Measurements from ENCODE around the gene PRR27. TPM values are rescaled to one million over a fixed set of nuclear protein-coding genes. Genes with fewer than 3 reads are reported as not detected.

PRR27 gene
- total RNA-seq, 4 donors from 2014 or later = not detected

DNA sequence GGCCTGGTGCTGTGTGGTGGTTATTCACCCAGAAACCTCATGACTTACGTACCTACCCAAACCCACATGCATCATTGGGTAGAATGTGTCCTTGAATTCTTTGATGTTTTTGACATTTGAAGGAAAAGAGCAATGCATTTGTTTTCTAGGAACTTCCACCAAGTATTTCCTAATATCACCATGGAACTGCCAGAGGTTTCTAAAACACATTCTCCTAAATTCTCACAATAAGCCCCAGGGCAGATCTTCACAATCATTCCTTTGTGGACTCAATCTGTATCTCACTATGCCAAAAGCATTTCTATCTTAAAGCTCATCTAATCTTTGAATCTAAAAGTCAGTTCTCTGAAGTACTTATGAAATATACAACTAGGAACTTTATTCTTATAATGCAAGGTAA, 33.2 kb downstream of the PRR27 start:
- in situ Hi-C loops (cut with MboI; ENCODE audit: low pct_ligation_motif_present in 1 of 4, low pct_unique_long_range_greater_than_20kb in 1 of 4, low sequenced_read_pairs in 3 of 4) (loop anchor here in 3 of 4 donors (25.0 kb wide), 2 partner anchors 275 to 500 kb away; no protein-coding TSS in a partner anchor), intact Hi-C loops (cut with DNase I; ENCODE audit: low total_unique reads) (no loop called here)
- no peaks in the 10 kb centered on the region for H3K36me3 ChIP-seq
- H3K27me3 ChIP-seq = no peaks in the 10 kb centered on the region
- no peak overlapping the region for H3K27ac ChIP-seq
- TF ChIP-seq POLR2A (IDR thresholded peaks at IDR 0.05) = no peak
- no peak for TF ChIP-seq POLR2AphosphoS5 (IDR thresholded peaks at IDR 0.05)
- TF ChIP-seq, protein P1, sequence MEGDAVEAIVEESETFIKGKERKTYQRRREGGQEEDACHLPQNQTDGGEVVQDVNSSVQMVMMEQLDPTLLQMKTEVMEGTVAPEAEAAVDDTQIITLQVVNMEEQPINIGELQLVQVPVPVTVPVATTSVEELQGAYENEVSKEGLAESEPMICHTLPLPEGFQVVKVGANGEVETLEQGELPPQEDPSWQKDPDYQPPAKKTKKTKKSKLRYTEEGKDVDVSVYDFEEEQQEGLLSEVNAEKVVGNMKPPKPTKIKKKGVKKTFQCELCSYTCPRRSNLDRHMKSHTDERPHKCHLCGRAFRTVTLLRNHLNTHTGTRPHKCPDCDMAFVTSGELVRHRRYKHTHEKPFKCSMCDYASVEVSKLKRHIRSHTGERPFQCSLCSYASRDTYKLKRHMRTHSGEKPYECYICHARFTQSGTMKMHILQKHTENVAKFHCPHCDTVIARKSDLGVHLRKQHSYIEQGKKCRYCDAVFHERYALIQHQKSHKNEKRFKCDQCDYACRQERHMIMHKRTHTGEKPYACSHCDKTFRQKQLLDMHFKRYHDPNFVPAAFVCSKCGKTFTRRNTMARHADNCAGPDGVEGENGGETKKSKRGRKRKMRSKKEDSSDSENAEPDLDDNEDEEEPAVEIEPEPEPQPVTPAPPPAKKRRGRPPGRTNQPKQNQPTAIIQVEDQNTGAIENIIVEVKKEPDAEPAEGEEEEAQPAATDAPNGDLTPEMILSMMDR (IDR thresholded peaks at IDR 0.05) = no peak
- TF ChIP-seq EP300 (IDR thresholded peaks at IDR 0.05; ENCODE audit: low read depth) = no peak
- no peaks in the 10 kb centered on the region for H3K9me3 ChIP-seq
- no peak overlapping the region for H3K4me3 ChIP-seq
- H3K4me1 ChIP-seq = no peaks in the 10 kb centered on the region
- no peak for DNase-seq
- 67 to 90% methylated on average over 1 of the region's 1 CpG for WGBS, 2 donors (ENCODE audit: low coverage in 1 of 2)

DNA sequence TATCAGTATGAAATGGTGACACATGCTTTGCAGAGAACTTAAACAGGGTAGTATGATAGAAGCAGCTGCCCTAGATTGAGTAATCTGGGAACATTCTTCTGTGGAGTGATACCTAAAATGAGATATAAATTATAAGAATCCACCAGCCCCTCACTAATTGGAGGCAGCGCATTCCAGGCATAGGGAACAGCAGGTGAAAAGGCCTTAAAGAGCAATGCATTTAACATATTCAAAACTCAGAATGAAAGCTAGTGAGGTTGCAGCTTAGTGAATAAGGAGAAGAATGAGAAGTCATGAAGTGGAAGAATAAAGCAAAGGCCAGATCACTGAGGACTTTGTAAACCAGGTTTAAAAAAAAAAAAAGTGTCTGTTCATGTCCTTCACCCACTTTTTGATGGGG, 36.5 kb downstream of the PRR27 start:
- H3K36me3 ChIP-seq = no peaks in the 10 kb centered on the region
- H3K4me1 ChIP-seq = no peaks in the 10 kb centered on the region
- in situ Hi-C loops (cut with MboI; ENCODE audit: low pct_ligation_motif_present in 1 of 4, low pct_unique_long_range_greater_than_20kb in 1 of 4, low sequenced_read_pairs in 3 of 4) = loop anchor here in 3 of 4 donors (25.0 kb wide), 2 partner anchors 278 to 503 kb away; no protein-coding TSS in a partner anchor
- no peak overlapping the region for H3K27ac ChIP-seq
- no peaks in the 10 kb centered on the region for H3K27me3 ChIP-seq
- TF ChIP-seq POLR2A (IDR thresholded peaks at IDR 0.05) (no peak), EP300 (IDR thresholded peaks at IDR 0.05; ENCODE audit: low read depth) (no peak), POLR2AphosphoS5 (IDR thresholded peaks at IDR 0.05) (no peak)
- TF ChIP-seq, protein P1 (IDR thresholded peaks at IDR 0.05) = no peak
- H3K4me3 ChIP-seq = no peak overlapping the region
- intact Hi-C loops (cut with DNase I; ENCODE audit: low total_unique reads) = no loop called here
- no peak for DNase-seq
- WGBS, 2 donors (ENCODE audit: low coverage in 1 of 2) = 96 to 100% methylated on average over 1 of the region's 1 CpG
- no peaks in the 10 kb centered on the region for H3K9me3 ChIP-seq

DNA sequence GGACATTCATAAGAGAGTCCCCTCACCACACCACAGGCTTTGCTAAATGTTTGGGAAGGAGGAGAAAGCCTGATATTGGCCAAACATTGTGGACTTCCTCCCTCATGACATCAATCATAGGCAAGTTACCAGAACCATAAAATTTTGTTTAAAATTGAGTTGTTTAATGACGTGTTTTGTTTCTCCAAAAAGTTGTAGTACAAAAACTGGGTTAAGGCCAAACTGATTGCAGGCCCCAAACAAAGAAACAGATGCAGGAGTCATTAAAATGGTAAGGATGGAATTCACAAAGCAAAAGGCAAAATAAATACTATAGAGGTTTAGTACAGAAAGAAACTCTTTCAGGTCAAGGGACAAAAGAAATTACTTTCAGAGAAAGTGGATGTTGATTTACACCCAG, 37.6 kb downstream of the PRR27 start:
- intact Hi-C loops (cut with DNase I; ENCODE audit: low total_unique reads) = no loop called here
- DNase-seq = no peak
- no peaks in the 10 kb centered on the region for H3K36me3 ChIP-seq
- TF ChIP-seq EP300 (IDR thresholded peaks at IDR 0.05; ENCODE audit: low read depth) (no peak), POLR2A (IDR thresholded peaks at IDR 0.05) (no peak), POLR2AphosphoS5 (IDR thresholded peaks at IDR 0.05) (no peak)
- TF ChIP-seq, protein P1 (IDR thresholded peaks at IDR 0.05) = no peak
- in situ Hi-C loops (cut with MboI; ENCODE audit: low pct_ligation_motif_present in 1 of 4, low pct_unique_long_range_greater_than_20kb in 1 of 4, low sequenced_read_pairs in 3 of 4) = loop anchor here in 3 of 4 donors (25.0 kb wide), 2 partner anchors 279 to 504 kb away; no protein-coding TSS in a partner anchor
- no peak overlapping the region for H3K4me3 ChIP-seq
- H3K4me1 ChIP-seq = no peaks in the 10 kb centered on the region
- no peak overlapping the region for H3K27ac ChIP-seq
- WGBS, 2 donors (ENCODE audit: low coverage in 1 of 2) = 8 to 14% methylated on average over 1 of the region's 1 CpG
- H3K27me3 ChIP-seq = no peaks in the 10 kb centered on the region
- no peaks in the 10 kb centered on the region for H3K9me3 ChIP-seq

DNA sequence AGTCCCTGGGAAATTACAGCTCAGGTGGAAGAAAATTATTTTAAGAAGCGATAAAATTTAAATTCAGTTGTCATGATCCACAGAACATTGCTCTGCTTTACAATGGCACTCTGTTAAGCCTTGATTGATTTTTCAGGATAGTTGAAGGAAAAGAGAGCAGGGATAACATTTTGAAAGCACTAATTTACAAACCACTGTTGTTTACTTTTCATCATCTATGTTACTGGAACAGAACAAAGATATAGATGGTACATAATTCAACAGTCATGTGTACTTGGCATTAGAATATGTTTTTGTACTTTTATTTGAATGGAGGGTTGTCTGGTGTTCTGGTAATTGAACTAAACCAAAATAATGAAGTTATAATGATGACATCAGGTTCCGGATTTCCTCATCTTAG, 38.9 kb downstream of the PRR27 start:
- TF ChIP-seq EP300 (IDR thresholded peaks at IDR 0.05; ENCODE audit: low read depth) = no peak
- TF ChIP-seq POLR2AphosphoS5 (IDR thresholded peaks at IDR 0.05) = no peak
- TF ChIP-seq, protein P1 (IDR thresholded peaks at IDR 0.05) = no peak
- no peak for TF ChIP-seq POLR2A (IDR thresholded peaks at IDR 0.05)
- Histone ChIP-seq H3K27me3 (no peaks in the 10 kb centered on the region), H3K4me1 (no peaks in the 10 kb centered on the region), H3K4me3 (no peak overlapping the region), H3K9me3 (no peaks in the 10 kb centered on the region), H3K27ac (no peak overlapping the region), H3K36me3 (no peaks in the 10 kb centered on the region)
- intact Hi-C loops (cut with DNase I; ENCODE audit: low total_unique reads) = no loop called here
- no peak for DNase-seq
- WGBS, 2 donors (ENCODE audit: low coverage in 1 of 2) = 70 to 94% methylated on average over 2 of the region's 2 CpGs
- in situ Hi-C loops (cut with MboI; ENCODE audit: low pct_ligation_motif_present in 1 of 4, low pct_unique_long_range_greater_than_20kb in 1 of 4, low sequenced_read_pairs in 3 of 4) = loop anchor here in 3 of 4 donors (25.0 kb wide), 2 partner anchors 281 to 506 kb away; no protein-coding TSS in a partner anchor

Measured in transverse colon (tissue), 4 donors.